HG03520 (cell line): Measurements from ENCODE around the gene TMEM163.
A peak's percentile ranks its signal among the peaks of the same experiment; 100 is the strongest.
"Not testable (repeated sequence)": the region's sequence is repeated elsewhere in the genome, so short reads cannot be mapped to it uniquely, and the experiment has no call there.

Experiments
- ATAC-seq: cut with Tn5 transposase; IDR thresholded peaks from one replicate; pipeline ENCODE4 v1.9.1; 2021; ENCODE audit warnings: mild to moderate bottlenecking, moderate library complexity; ENCODE audit not compliant: unreplicated experiment

The TMEM163 gene

GRCh38 chr2:134718817-134719814 lies at the start of gene TMEM163:
TMEM163 (minus strand) TSS chr2:134719000.
- ATAC-seq: peak; percentile 37

- ATAC-seq: no peak
Measured at GRCh38 chr2:134766583-134766982, 47.8 kb upstream of the TMEM163 start.

GRCh38 chr2:134765987-134766386 lies 47.2 kb upstream of the TMEM163 start:
- ATAC-seq: no peak

- no peak for ATAC-seq
Measured at GRCh38 chr2:134764164-134764563, 45.4 kb upstream of the TMEM163 start.

- no peak for ATAC-seq
Measured at GRCh38 chr2:134763164-134763710, 44.4 kb upstream of the TMEM163 start.

- no peak for ATAC-seq
Measured at GRCh38 chr2:134762508-134762907, 43.7 kb upstream of the TMEM163 start.

GRCh38 chr2:134760385-134760784 lies 41.6 kb upstream of the TMEM163 start:
- ATAC-seq: no peak

- ATAC-seq: peak; percentile 90
Measured at GRCh38 chr2:134758633-134759032, 39.8 kb upstream of the TMEM163 start.

- ATAC-seq: not testable (repeated sequence)
Measured at GRCh38 chr2:134751981-134752380, 33.2 kb upstream of the TMEM163 start.

GRCh38 chr2:134745546-134745945 lies 26.7 kb upstream of the TMEM163 start:
- no peak for ATAC-seq

- ATAC-seq: no peak
Measured at GRCh38 chr2:134745023-134745422, 26.2 kb upstream of the TMEM163 start.

- peak; percentile 94 for ATAC-seq
Measured at GRCh38 chr2:134739879-134740301, 21.1 kb upstream of the TMEM163 start.

- no peak for ATAC-seq
Measured at GRCh38 chr2:134739236-134739878, 20.6 kb upstream of the TMEM163 start.

- ATAC-seq: no peak
Measured at GRCh38 chr2:134738141-134738870, 19.5 kb upstream of the TMEM163 start.

GRCh38 chr2:134737671-134738070 lies 18.9 kb upstream of the TMEM163 start:
- ATAC-seq: no peak

- ATAC-seq: no peak
Measured at GRCh38 chr2:134736167-134736880, 17.5 kb upstream of the TMEM163 start.

- no peak for ATAC-seq
Measured at GRCh38 chr2:134728163-134728562, 9.4 kb upstream of the TMEM163 start.

GRCh38 chr2:134727385-134727784 lies 8.6 kb upstream of the TMEM163 start:
- no peak for ATAC-seq

GRCh38 chr2:134726645-134727044 lies 7.8 kb upstream of the TMEM163 start:
- no peak for ATAC-seq

GRCh38 chr2:134725876-134726275 lies 7.1 kb upstream of the TMEM163 start:
- ATAC-seq: no peak
